HepG2 (cell line): ENCODE data around the gene BLOC1S1. TPM values are rescaled to one million over a fixed set of nuclear protein-coding genes. Genes with fewer than 3 reads are reported as not detected.

Source experiments
- ATAC-seq: fragments of 200-7000 bp; cut with Tn5 transposase; 3 replicates; pipeline ENCODE4 v1.9.1; 2020; ENCODE audit warnings: mild to moderate bottlenecking, moderate library complexity
- BruUV-seq: library from RNA; stranded (reverse); fragments of 400-500 nt; replicated peaks from 2 replicates; lab custom pipeline; 2021; lab: Mats Ljungman, UMichigan
- CTCF ChIA-PET: fragments of 300-600 bp; formaldehyde crosslinking; extraction: SDS; loops from one replicate; lab custom pipeline; 2021; ENCODE audit warnings: low total read pairs, inconsistent platforms, low intra/inter-chr PET ratio; lab: Yijun Ruan, JAX
- POLR2A ChIA-PET: fragments of 350-600 bp; sonication (Branson Sonifier 250); formaldehyde crosslinking; loops from one replicate; lab custom pipeline; 2020; ENCODE audit warnings: antibody characterized with exemption, inconsistent platforms; lab: Yijun Ruan, JAX
- DNase-seq: peaks from one replicate; pipeline ENCODE4 v3.0.0-alpha.2; 2015; ENCODE audit warnings: low spot score
- FAIRE-seq: peaks from 3 replicates; lab custom pipeline; 2011; peaks lifted over from hg19 to GRCh38; lab: Jason Lieb, UNC
- H2AFZ ChIP-seq: one replicate; pipeline ENCODE4 v1.6.1; 2011; ENCODE audit warnings: low read length, inconsistent platforms
- H3K27ac ChIP-seq: fragments of 300-600 bp; 3 replicates; pipeline ENCODE4 v1.8.0; 2011; ENCODE audit warnings: mixed run types, mild to moderate bottlenecking, mixed read lengths, low read length, inconsistent platforms; ENCODE audit not compliant: insufficient read depth; ENCODE audit errors: extremely low read length
- H3K27me3 ChIP-seq, 2 experiments: fragments of 200-600 bp in 1 of 2; 2 replicates in 1 of 2; 3 replicates in 1 of 2; pipeline versions ENCODE4 v1.6.0 to v1.8.0; 2011; ENCODE audit warnings: low read length in 2 of 2, mild to moderate bottlenecking in 2 of 2, moderate library complexity in 2 of 2, inconsistent platforms in 1 of 2; ENCODE audit not compliant: insufficient read depth in 2 of 2, control insufficient read depth in 1 of 2
- H3K36me3 ChIP-seq, 2 experiments: fragments of 200-600 bp in 1 of 2; replicated peaks in 1 of 2; 2 replicates in 1 of 2; 3 replicates in 1 of 2; pipeline versions ENCODE4 v1.5.1 to v1.8.0; 2011; ENCODE audit warnings: low read length in 2 of 2, inconsistent platforms in 1 of 2; ENCODE audit not compliant: insufficient read depth in 2 of 2, control insufficient read depth in 1 of 2
- H3K4me1 ChIP-seq: 2 replicates; pipeline ENCODE4 v1.5.1; 2012; ENCODE audit warnings: low read length, inconsistent platforms; ENCODE audit not compliant: insufficient read depth
- H3K4me2 ChIP-seq: 2 replicates; pipeline ENCODE4 v1.6.0; 2011; ENCODE audit warnings: low read depth, low read length, inconsistent platforms
- H3K4me3 ChIP-seq, 3 experiments: fragments of 200-600 bp in 1 of 3; sonication (generic), shearing (Covaris generic) in 1 of 3; replicated peaks in 1 of 3; 2 replicates each; pipeline ENCODE4 v1.5.1; 2011 to 2016; ENCODE audit warnings: low read length in 3 of 3, inconsistent platforms in 2 of 3, low read depth in 2 of 3, mild to moderate bottlenecking in 2 of 3, control low read depth in 1 of 3, mixed read lengths in 1 of 3; ENCODE audit not compliant: insufficient read depth in 1 of 3
- H3K79me2 ChIP-seq: one replicate; pipeline ENCODE4 v1.6.1; 2011; ENCODE audit warnings: low read length, inconsistent platforms; ENCODE audit not compliant: insufficient read depth
- H3K9ac ChIP-seq: 2 replicates; pipeline ENCODE4 v1.6.0; 2011; ENCODE audit warnings: mild to moderate bottlenecking, low read depth, low read length, inconsistent platforms; ENCODE audit not compliant: insufficient read depth
- H3K9me3 ChIP-seq: 2 replicates; pipeline ENCODE4 v1.5.1; 2012; ENCODE audit warnings: mild to moderate bottlenecking, low read length
- H4K20me1 ChIP-seq: 2 replicates; pipeline ENCODE4 v1.6.0; 2011; ENCODE audit warnings: inconsistent platforms, mild to moderate bottlenecking, low read length, moderate library complexity; ENCODE audit not compliant: insufficient read depth
- IKZF1 ChIP-seq: fragments of 450-650 bp; IDR thresholded peaks from 2 replicates; pipeline ENCODE4 v1.7.1; 2016
- KMT2A ChIP-seq: sonication (generic); formaldehyde crosslinking; IDR thresholded peaks from 2 replicates; pipeline ENCODE4 v1.4.0; 2020; ENCODE audit warnings: missing genetic modification reagents
- REPIN1 ChIP-seq: sonication (generic); formaldehyde crosslinking; IDR thresholded peaks from 2 replicates; pipeline ENCODE4 v1.8.0; 2022; ENCODE audit warnings: missing genetic modification reagents, low read depth, mild to moderate bottlenecking, borderline replicate concordance
- SOX6 ChIP-seq, 2 experiments: fragments of 450-650 bp in 1 of 2; sonication (generic) in 1 of 2; formaldehyde crosslinking in 1 of 2; IDR thresholded peaks; 2 replicates each; pipeline versions ENCODE4 v1.4.0 to v1.6.1; 2017 to 2020; ENCODE audit warnings: antibody characterized with exemption in 1 of 2, mild to moderate bottlenecking in 1 of 2, missing genetic modification reagents in 1 of 2
- SRSF4 ChIP-seq: fragments of 200-400 bp; formaldehyde crosslinking; IDR thresholded peaks from one replicate; pipeline ENCODE4 v1.6.1; 2018; ENCODE audit warnings: mild to moderate bottlenecking, low read depth, low read length, moderate library complexity; ENCODE audit not compliant: poor library complexity, severe bottlenecking
- THRA ChIP-seq: sonication (generic); formaldehyde crosslinking; IDR thresholded peaks from 2 replicates; pipeline ENCODE4 v1.4.0; 2020; ENCODE audit warnings: missing genetic modification reagents, borderline replicate concordance
- THYN1 ChIP-seq: sonication (generic); formaldehyde crosslinking; IDR thresholded peaks from 2 replicates; pipeline ENCODE4 v1.8.1; 2023; ENCODE audit warnings: low read depth, mild to moderate bottlenecking, moderate library complexity, missing genetic modification reagents, borderline replicate concordance
- ZBTB26 ChIP-seq: IDR thresholded peaks from 2 replicates; pipeline ENCODE4 v1.6.1; 2016; ENCODE audit warnings: missing compliant biosample characterization, missing genetic modification reagents, borderline replicate concordance
- ZNF276 ChIP-seq: sonication (generic); formaldehyde crosslinking; IDR thresholded peaks from 2 replicates; pipeline ENCODE4 v1.4.0; 2020; ENCODE audit warnings: mild to moderate bottlenecking, low read depth, missing genetic modification reagents
- ZNF430 ChIP-seq: sonication (generic); formaldehyde crosslinking; IDR thresholded peaks from 2 replicates; pipeline ENCODE4 v1.9.0; 2021; ENCODE audit warnings: mild to moderate bottlenecking, missing genetic modification reagents
- whole genome bisulfite sequencing: methylation state at CpG from one replicate; pipeline ENCODE4 v1.1.6; 2017; ENCODE audit warnings: low lambda C conversion rate; 5-methylcytosine and 5-hydroxymethylcytosine counted together
- in situ Hi-C: cut with HindIII; loops from 2 replicates; pipeline ENCODE4 v1.10.0; 2017; ENCODE audit warnings: low pct_unique_long_range_greater_than_20kb; ENCODE audit not compliant: extremely low pct_ligation_motif_present
- intact Hi-C: fragments of 100-400 bp; cut with micrococcal nuclease; formaldehyde crosslinking; loops from one replicate; pipeline ENCODE4 v1.10.0; 2022; ENCODE audit not compliant: unreplicated experiment
- polyA plus RNA-seq, 8 experiments: library from polyadenylated mRNA; depleted of rRNA in 3 of 8; stranded (reverse) in 7 of 8; unstranded in 1 of 8; fragments of >200 nt; fragmentation: Illumina TruSeq in 4 of 8; extraction: Trizol in 4 of 8; gene quantifications; 2 replicates each; pipeline versions ENCODE4 v1.2.1 to v1.2.3, GENCODE V29; 2011 to 2016; ENCODE audit warnings: low read depth in 4 of 8, missing spikeins in 1 of 8, mixed read lengths in 1 of 8; ENCODE audit not compliant: insufficient read depth in 1 of 8
- total RNA-seq, 5 experiments: library from RNA; depleted of rRNA; stranded (reverse); fragments of >200 nt; fragmentation: Illumina TruSeq; extraction: Trizol; gene quantifications; 2 replicates each; pipeline ENCODE4 v1.2.3, GENCODE V29; 2016; ENCODE audit warnings: low read depth in 1 of 5

BLOC1S1 gene
- total and polyA plus RNA-seq, 2 of the 13 experiments (the other 11 are each of a cell fraction or from before 2014, with no cell fraction given) = 55.1 to 95.3 TPM

- no peaks in the 10 kb centered on the region for H3K36me3 ChIP-seq
- DNase-seq (no peak), ATAC-seq (no peak), FAIRE-seq (no peak)
- no peak overlapping the region for H3K4me3 ChIP-seq
- ChIA-PET CTCF (no interaction called here), POLR2A (no interaction called here)
- 43% methylated on average over 1 of the region's 4 CpGs for WGBS
- BruUV-seq = no TSS peak
- TF ChIP-seq THRA (CRISPR knock-in tag) = no peak
- TF ChIP-seq THYN1 (CRISPR knock-in tag) = no peak
- no peak for TF ChIP-seq SOX6 (IDR thresholded peaks at IDR 0.05)
- TF ChIP-seq SOX6 (CRISPR knock-in tag; IDR thresholded peaks at IDR 0.05) = no peak
- no peak for TF ChIP-seq ZNF430 (CRISPR knock-in tag)
- no peak for TF ChIP-seq ZNF276
- TF ChIP-seq IKZF1 = no peak
- no peak for TF ChIP-seq ZBTB26
- TF ChIP-seq SRSF4 = no peak
- no peak for TF ChIP-seq REPIN1
- TF ChIP-seq KMT2A (CRISPR knock-in tag) = no peak
- no peaks in the 10 kb centered on the region for H3K9me3 ChIP-seq
- peaks cover 34% of the 10 kb centered on the region for H3K4me1 ChIP-seq
- H4K20me1 ChIP-seq = no peaks in the 10 kb centered on the region
- no peak overlapping the region for H3K4me2 ChIP-seq
- no peak overlapping the region for H2AFZ ChIP-seq
- peaks cover 0 to 2% of the 10 kb centered on the region in 2 experiments; a peak in 2 of 5 replicates for H3K27me3 ChIP-seq
- no peak overlapping the region for H3K27ac ChIP-seq
- H3K79me2 ChIP-seq = no peaks in the 10 kb centered on the region
- intact Hi-C loops = no loop called here
- no peak overlapping the region for H3K9ac ChIP-seq
- in situ Hi-C loops = no loop called here
These were observed 21.2 kb upstream of the BLOC1S1 start for GRCh38 chr12:55694651-55695050.
